Gastroesophageal sphincter (tissue), 3 donors: ENCODE results near the gene CD247.

ENCODE experiments used
- EP300 ChIP-seq: sonication (generic); formaldehyde crosslinking; IDR thresholded peaks from one replicate; pipeline ENCODE4 v1.6.1; 2017; ENCODE audit warnings: antibody characterized with exemption, mild to moderate bottlenecking
- TF ChIP-seq, protein P1 (sequence below), 4 experiments: fragments of 200-600 bp in 2 of 4; fragments of 450-650 bp in 2 of 4; sonication (generic) in 1 of 4; IDR thresholded peaks; one replicate each; pipeline ENCODE4 v1.5.1; 2017 to 2019; ENCODE audit warnings: antibody characterized with exemption in 4 of 4, mild to moderate bottlenecking in 2 of 4, moderate library complexity in 2 of 4

DNA sequence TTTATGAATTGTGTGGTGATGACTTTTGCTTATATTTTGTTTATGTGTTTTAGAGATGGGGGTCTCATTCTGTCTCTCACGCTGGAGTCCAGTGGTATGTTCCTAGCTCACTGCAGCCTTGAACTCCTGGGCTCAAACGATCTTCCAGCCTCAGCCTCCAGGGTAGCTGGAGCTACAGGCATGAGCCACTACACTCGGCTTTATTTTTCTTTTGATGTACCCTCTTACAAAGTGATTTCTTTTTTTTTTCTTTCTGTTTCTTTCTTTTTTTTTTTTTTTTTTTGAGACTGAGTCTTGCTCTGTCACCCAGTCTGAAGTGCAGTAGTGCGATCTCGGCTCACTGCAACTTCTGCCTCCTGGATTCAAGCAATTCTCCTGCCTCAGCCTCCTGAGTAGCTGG, 46.8 kb downstream of the CD247 start:
- TF ChIP-seq EP300, result no peak
- TF ChIP-seq, protein P1, sequence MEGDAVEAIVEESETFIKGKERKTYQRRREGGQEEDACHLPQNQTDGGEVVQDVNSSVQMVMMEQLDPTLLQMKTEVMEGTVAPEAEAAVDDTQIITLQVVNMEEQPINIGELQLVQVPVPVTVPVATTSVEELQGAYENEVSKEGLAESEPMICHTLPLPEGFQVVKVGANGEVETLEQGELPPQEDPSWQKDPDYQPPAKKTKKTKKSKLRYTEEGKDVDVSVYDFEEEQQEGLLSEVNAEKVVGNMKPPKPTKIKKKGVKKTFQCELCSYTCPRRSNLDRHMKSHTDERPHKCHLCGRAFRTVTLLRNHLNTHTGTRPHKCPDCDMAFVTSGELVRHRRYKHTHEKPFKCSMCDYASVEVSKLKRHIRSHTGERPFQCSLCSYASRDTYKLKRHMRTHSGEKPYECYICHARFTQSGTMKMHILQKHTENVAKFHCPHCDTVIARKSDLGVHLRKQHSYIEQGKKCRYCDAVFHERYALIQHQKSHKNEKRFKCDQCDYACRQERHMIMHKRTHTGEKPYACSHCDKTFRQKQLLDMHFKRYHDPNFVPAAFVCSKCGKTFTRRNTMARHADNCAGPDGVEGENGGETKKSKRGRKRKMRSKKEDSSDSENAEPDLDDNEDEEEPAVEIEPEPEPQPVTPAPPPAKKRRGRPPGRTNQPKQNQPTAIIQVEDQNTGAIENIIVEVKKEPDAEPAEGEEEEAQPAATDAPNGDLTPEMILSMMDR (IDR thresholded peaks at IDR 0.05), result no peak
